Endothelial cell of umbilical vein (primary cell): ENCODE results near the gene ELOVL2. TPM values are rescaled to one million over a fixed set of nuclear protein-coding genes. Genes with fewer than 3 reads are reported as not detected.
A peak's percentile ranks its signal among the peaks of the same experiment; 100 is the strongest.

Experiments
- BruUV-seq: library from RNA; stranded (reverse); fragments of 400-500 nt; replicated peaks from 2 replicates; lab custom pipeline; 2021; lab: Mats Ljungman, UMichigan
- CTCF ChIA-PET: fragments of 300-600, 350-600 bp; sonication (Branson Sonifier 250); formaldehyde crosslinking; loops from one replicate; lab custom pipeline; 2021; ENCODE audit warnings: antibody characterized with exemption, inconsistent platforms; lab: Charles Lee
- POLR2A ChIA-PET: fragments of 300-600, 350-600 bp; sonication (Branson Sonifier 250); formaldehyde crosslinking; loops from one replicate; lab custom pipeline; 2021; ENCODE audit warnings: antibody characterized with exemption, inconsistent platforms; lab: Charles Lee
- DNase-seq: peaks from one replicate; pipeline ENCODE4 v3.0.0-alpha.2; 2011; ENCODE audit warnings: low read depth, low spot score
- FAIRE-seq: peaks from 2 replicates; lab custom pipeline; 2011; peaks lifted over from hg19 to GRCh38; lab: Jason Lieb, UNC
- H2AFZ ChIP-seq: 2 replicates; pipeline ENCODE4 v1.6.0; 2012; ENCODE audit warnings: low read depth, low read length, control low read depth, inconsistent platforms
- H3K27ac ChIP-seq: 2 replicates; pipeline ENCODE4 v1.5.1; 2011; ENCODE audit warnings: low read depth, mild to moderate bottlenecking, control low read depth, low read length, moderate library complexity; ENCODE audit not compliant: insufficient read depth
- H3K27me3 ChIP-seq, 2 experiments: 2 replicates each; pipeline versions ENCODE4 v1.6.0 to v1.6.1; 2011; ENCODE audit warnings: low read length in 2 of 2, mixed read lengths in 1 of 2; ENCODE audit not compliant: control insufficient read depth in 2 of 2, insufficient read depth in 2 of 2
- H3K36me3 ChIP-seq, 2 experiments: 2 replicates in 1 of 2; 3 replicates in 1 of 2; pipeline ENCODE4 v1.5.1; 2011; ENCODE audit warnings: low read length in 2 of 2, mild to moderate bottlenecking in 1 of 2, moderate library complexity in 1 of 2; ENCODE audit not compliant: control insufficient read depth in 2 of 2, insufficient read depth in 2 of 2; ENCODE audit errors: extremely low read depth in 1 of 2
- H3K4me1 ChIP-seq: 3 replicates; pipeline ENCODE4 v1.5.1; 2011; ENCODE audit warnings: mild to moderate bottlenecking, low read length; ENCODE audit not compliant: control insufficient read depth, insufficient read depth; ENCODE audit errors: extremely low read depth
- H3K4me2 ChIP-seq: 2 replicates; pipeline ENCODE4 v1.6.1; 2011; ENCODE audit warnings: low read length, control low read depth, mixed read lengths; ENCODE audit not compliant: insufficient read depth
- H3K4me3 ChIP-seq, 3 experiments: fragments of 200-600 bp in 1 of 3; sonication (generic), shearing (Covaris generic) in 1 of 3; replicated peaks in 1 of 3; 2 replicates each; pipeline ENCODE4 v1.5.1; 2011 to 2016; ENCODE audit warnings: control low read depth in 3 of 3, low read length in 3 of 3, mild to moderate bottlenecking in 2 of 3, inconsistent platforms in 1 of 3, low read depth in 1 of 3, moderate library complexity in 1 of 3; ENCODE audit not compliant: insufficient read depth in 1 of 3
- H3K79me2 ChIP-seq: 2 replicates; pipeline ENCODE4 v1.6.0; 2012; ENCODE audit warnings: low read length, inconsistent platforms; ENCODE audit not compliant: control insufficient read depth, insufficient read depth
- H3K9ac ChIP-seq: replicated peaks from 2 replicates; pipeline ENCODE3; 2011; ENCODE audit warnings: low read length, control low read depth; ENCODE audit not compliant: insufficient read depth; ENCODE audit errors: extremely low read depth
- H3K9me1 ChIP-seq: replicated peaks from 3 replicates; pipeline ENCODE4 v1.6.0; 2011; ENCODE audit warnings: mild to moderate bottlenecking, low read length; ENCODE audit not compliant: control insufficient read depth, insufficient read depth; ENCODE audit errors: extremely low read depth
- H3K9me3 ChIP-seq: replicated peaks from 2 replicates; pipeline ENCODE4 v1.5.1; 2012; ENCODE audit warnings: low read length, inconsistent platforms; ENCODE audit not compliant: control insufficient read depth, insufficient read depth
- H4K20me1 ChIP-seq: replicated peaks from 2 replicates; pipeline ENCODE3; 2011; ENCODE audit warnings: mild to moderate bottlenecking, low read length; ENCODE audit not compliant: control insufficient read depth, insufficient read depth; ENCODE audit errors: extremely low read depth
- CTCF ChIP-seq, 2 donors: IDR thresholded peaks; 1 replicate in 1 of 2; 2 replicates in 1 of 2; pipeline ENCODE4 v1.5.1; 2011; ENCODE audit warnings: low read length in 2 of 2, mild to moderate bottlenecking in 2 of 2, moderate library complexity in 2 of 2, control low read depth in 1 of 2, inconsistent platforms in 1 of 2, low read depth in 1 of 2; ENCODE audit not compliant: insufficient read depth in 1 of 2; ENCODE audit errors: extremely low read depth in 1 of 2
- EZH2 ChIP-seq: IDR thresholded peaks from 2 replicates; pipeline ENCODE4 v1.6.1; 2012; ENCODE audit warnings: borderline replicate concordance, low read depth, mild to moderate bottlenecking, moderate library complexity, low read length, inconsistent platforms; ENCODE audit not compliant: severe bottlenecking
- FOS ChIP-seq: IDR thresholded peaks from 2 replicates; pipeline ENCODE4 v1.6.1; 2011; ENCODE audit warnings: mild to moderate bottlenecking, low read length, moderate library complexity, borderline replicate concordance; ENCODE audit not compliant: insufficient read depth
- JUN ChIP-seq: IDR thresholded peaks from 2 replicates; pipeline ENCODE4 v1.6.1; 2011; ENCODE audit warnings: borderline replicate concordance, low read depth; ENCODE audit not compliant: insufficient read length, insufficient read depth
- dilution Hi-C: fragments of 300-500 bp; cut with MboI; formaldehyde crosslinking; loops from one replicate; pipeline ENCODE4 v1.15.0; 2019; ENCODE audit warnings: low sequenced_read_pairs; ENCODE audit not compliant: extremely low pct_ligation_motif_present
- intact Hi-C: fragments of 100-400 bp; cut with micrococcal nuclease; formaldehyde crosslinking; loops from one replicate; pipeline ENCODE4 v1.10.0; 2022
- polyA plus RNA-seq, 4 experiments: library from polyadenylated mRNA; depleted of rRNA in 3 of 4; stranded (reverse) in 3 of 4; unstranded in 1 of 4; fragments of >200 nt; gene quantifications; 2 replicates each; pipeline versions ENCODE4 v1.2.1 to v1.2.3, GENCODE V29; 2011 to 2012; ENCODE audit warnings: missing spikeins in 1 of 4
- total RNA-seq: library from RNA; stranded (reverse); gene quantifications from 2 replicates; pipeline ENCODE4 v1.2.3, GENCODE V29; 2021

Gene ELOVL2
- total and polyA plus RNA-seq, 2 donors (not counting 3 experiments of a cell fraction or from before 2014, with no cell fraction given): not detected

- DNase-seq (peak; percentile 73), FAIRE-seq (peak; percentile 92)
- Histone ChIP-seq H3K4me2 (no peak overlapping the region), H2AFZ (peak overlapping the region; percentile 62), H3K27me3 (peaks cover 0 to 2% of the 10 kb centered on the region in 2 experiments), H3K4me3 (no peak overlapping the region), H3K79me2 (no peaks in the 10 kb centered on the region), H3K9me3 (no peaks in the 10 kb centered on the region), H3K27ac (no peak overlapping the region), H3K9me1 (no peaks in the 10 kb centered on the region), H4K20me1 (no peaks in the 10 kb centered on the region), H3K36me3 (no peaks in the 10 kb centered on the region), H3K4me1 (no peaks in the 10 kb centered on the region), H3K9ac (no peak overlapping the region)
- ChIA-PET POLR2A (interaction anchor here (0.5 kb wide), 1 partner anchor 435 kb away, joined by 5 read pairs; no protein-coding TSS in a partner anchor), CTCF (interaction anchor here (0.6 to 2.7 kb wide), 54 partner anchors 10 to 701 kb away, joined by 3 to 201 read pairs (median 4); partner anchors contain the start of genes NEDD9 and SMIM13)
- intact Hi-C loops: loop anchor here (1.0 kb wide), 4 partner anchors 115 to 621 kb away; no protein-coding TSS in a partner anchor
- no peak for TF ChIP-seq EZH2
- peak; percentile 91 to 96 for TF ChIP-seq CTCF (IDR thresholded peaks at IDR 0.05; ENCODE audit: extremely low read depth in 1 of 2, insufficient read depth in 1 of 2, low read depth in 1 of 2, low read length in 2 of 2)
- BruUV-seq: no TSS peak
- dilution Hi-C loops: no loop called here
Measured at GRCh38 chr6:10954590-10955010, 89.5 kb downstream of the ELOVL2 start.

- no peak overlapping the region for H3K9ac ChIP-seq
- no peaks in the 10 kb centered on the region for H3K36me3 ChIP-seq
- ChIA-PET CTCF (interaction anchor here (0.7 to 6.1 kb wide), 21 partner anchors 10 to 626 kb away, joined by 3 to 99 read pairs (median 4); partner anchors contain the start of gene SMIM13), POLR2A (no interaction called here)
- H4K20me1 ChIP-seq: no peaks in the 10 kb centered on the region
- FAIRE-seq (peak; percentile 69), DNase-seq (peak; percentile 36)
- no peak for TF ChIP-seq FOS
- no peak for TF ChIP-seq JUN
- peak; percentile 19 to 41 for TF ChIP-seq CTCF (IDR thresholded peaks at IDR 0.05; ENCODE audit: extremely low read depth in 1 of 2, insufficient read depth in 1 of 2, low read depth in 1 of 2, low read length in 2 of 2)
- peaks cover 0 to 2% of the 10 kb centered on the region in 2 experiments for H3K27me3 ChIP-seq
- BruUV-seq: no TSS peak
- H2AFZ ChIP-seq: no peak overlapping the region
- H3K4me2 ChIP-seq: no peak overlapping the region
- no peaks in the 10 kb centered on the region for H3K4me1 ChIP-seq
- no peak overlapping the region for H3K4me3 ChIP-seq
- no peaks in the 10 kb centered on the region for H3K9me1 ChIP-seq
- dilution Hi-C loops (no loop called here), intact Hi-C loops (no loop called here)
- no peak overlapping the region for H3K27ac ChIP-seq
- no peaks in the 10 kb centered on the region for H3K79me2 ChIP-seq
- no peaks in the 10 kb centered on the region for H3K9me3 ChIP-seq
Measured at GRCh38 chr6:10951675-10952282, 92.3 kb downstream of the ELOVL2 start.
